Measurements from ENCODE around the gene TANGO2.

The TANGO2 gene

DNA sequence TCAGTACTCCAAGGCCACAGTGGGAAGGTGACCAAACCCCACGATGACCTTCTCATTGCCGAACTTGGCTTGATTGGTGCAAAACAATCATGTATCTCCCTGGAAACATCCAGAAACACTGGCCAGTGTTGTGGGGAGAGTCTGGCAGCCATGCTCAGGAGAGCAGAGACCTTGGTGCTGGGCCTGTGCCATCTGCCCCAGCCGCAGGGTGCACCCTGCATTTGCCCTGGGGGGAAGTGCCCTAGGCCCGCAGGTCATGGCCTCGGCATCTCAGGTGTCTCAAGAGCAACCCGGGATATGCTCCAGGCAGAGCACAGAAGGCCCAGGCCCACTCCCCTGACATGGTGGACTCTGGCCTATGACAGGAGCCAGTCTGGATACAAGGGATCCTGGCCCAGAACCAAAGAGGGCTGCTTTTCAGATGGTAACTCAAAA is 28.0 kb upstream of the TANGO2 start:
- Histone ChIP-seq H3K4me3 (ENCODE audit: low read depth, low read length) (no peak overlapping the region), H3K36me3 (replicated peaks) (no peaks in the 10 kb centered on the region), H3K27ac (no peak overlapping the region), H3K27me3 (replicated peaks) (peaks cover 5% of the 10 kb centered on the region)
- in situ Hi-C loops (cut with HindIII; ENCODE audit: low pct_ligation_motif_present, low sequenced_read_pairs) = no loop called here
- TF ChIP-seq, protein P1, sequence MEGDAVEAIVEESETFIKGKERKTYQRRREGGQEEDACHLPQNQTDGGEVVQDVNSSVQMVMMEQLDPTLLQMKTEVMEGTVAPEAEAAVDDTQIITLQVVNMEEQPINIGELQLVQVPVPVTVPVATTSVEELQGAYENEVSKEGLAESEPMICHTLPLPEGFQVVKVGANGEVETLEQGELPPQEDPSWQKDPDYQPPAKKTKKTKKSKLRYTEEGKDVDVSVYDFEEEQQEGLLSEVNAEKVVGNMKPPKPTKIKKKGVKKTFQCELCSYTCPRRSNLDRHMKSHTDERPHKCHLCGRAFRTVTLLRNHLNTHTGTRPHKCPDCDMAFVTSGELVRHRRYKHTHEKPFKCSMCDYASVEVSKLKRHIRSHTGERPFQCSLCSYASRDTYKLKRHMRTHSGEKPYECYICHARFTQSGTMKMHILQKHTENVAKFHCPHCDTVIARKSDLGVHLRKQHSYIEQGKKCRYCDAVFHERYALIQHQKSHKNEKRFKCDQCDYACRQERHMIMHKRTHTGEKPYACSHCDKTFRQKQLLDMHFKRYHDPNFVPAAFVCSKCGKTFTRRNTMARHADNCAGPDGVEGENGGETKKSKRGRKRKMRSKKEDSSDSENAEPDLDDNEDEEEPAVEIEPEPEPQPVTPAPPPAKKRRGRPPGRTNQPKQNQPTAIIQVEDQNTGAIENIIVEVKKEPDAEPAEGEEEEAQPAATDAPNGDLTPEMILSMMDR (IDR thresholded peaks at IDR 0.05; ENCODE audit: low read depth, low read length, missing control alignments) = no peak
- no peak for DNase-seq

- DNase-seq = no peak
- TF ChIP-seq, protein P1 (IDR thresholded peaks at IDR 0.05; ENCODE audit: low read depth, low read length, missing control alignments) = no peak
- Histone ChIP-seq H3K36me3 (replicated peaks) (no peaks in the 10 kb centered on the region), H3K27ac (no peak overlapping the region), H3K4me3 (ENCODE audit: low read depth, low read length) (no peak overlapping the region), H3K27me3 (replicated peaks) (peaks cover 5% of the 10 kb centered on the region)
- in situ Hi-C loops (cut with HindIII; ENCODE audit: low pct_ligation_motif_present, low sequenced_read_pairs) = no loop called here
Observed at GRCh38 chr22:19993926-19994325, 27.0 kb upstream of the TANGO2 start.

GRCh38 chr22:19994851-19995610 is 25.9 kb upstream of the TANGO2 start:
- H3K4me3 ChIP-seq (ENCODE audit: low read depth, low read length) = no peak overlapping the region
- in situ Hi-C loops (cut with HindIII; ENCODE audit: low pct_ligation_motif_present, low sequenced_read_pairs) = no loop called here
- TF ChIP-seq, protein P1 (IDR thresholded peaks at IDR 0.05; ENCODE audit: low read depth, low read length, missing control alignments) = no peak

DNA sequence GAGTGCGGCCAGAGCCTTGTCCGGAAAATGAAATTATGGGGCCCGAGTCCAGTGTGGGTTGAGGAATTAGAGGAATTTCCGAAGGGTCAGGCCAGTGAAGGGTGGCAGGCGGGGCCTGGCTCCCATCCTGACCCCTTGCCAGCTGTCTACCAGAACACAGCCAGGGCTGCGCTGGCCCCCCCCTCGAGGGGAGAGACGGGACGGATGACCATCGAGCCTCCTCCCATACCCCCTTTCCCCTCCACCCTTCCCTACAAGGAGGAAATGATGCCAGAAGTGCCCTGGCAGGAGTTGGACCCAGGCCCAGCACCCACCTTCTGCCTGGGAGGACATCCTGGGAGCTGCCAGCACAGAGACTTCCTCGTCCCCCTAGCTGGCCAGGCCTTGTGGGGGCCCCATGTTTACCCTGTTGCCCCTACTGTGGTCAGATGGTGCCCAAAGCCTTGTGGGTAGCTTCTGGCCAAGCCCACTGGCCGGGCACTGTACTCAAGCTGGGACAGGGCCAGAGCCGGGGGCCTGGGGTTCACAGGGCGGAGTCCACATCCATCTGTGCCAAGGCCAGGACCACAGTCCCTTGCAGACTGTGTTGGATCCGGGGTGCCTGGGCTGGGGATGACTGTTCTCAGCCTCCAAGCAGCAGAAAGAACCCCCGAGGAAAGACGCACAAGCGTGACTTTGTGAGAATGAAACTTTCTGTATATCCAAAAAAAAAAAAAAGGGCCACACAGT is 25.1 kb upstream of the TANGO2 start:
- in situ Hi-C loops (cut with HindIII; ENCODE audit: low pct_ligation_motif_present, low sequenced_read_pairs) = no loop called here
- Histone ChIP-seq H3K36me3 (replicated peaks) (no peaks in the 10 kb centered on the region), H3K27ac (no peak overlapping the region), H3K4me3 (ENCODE audit: low read depth, low read length) (no peak overlapping the region), H3K27me3 (replicated peaks) (peaks cover 5% of the 10 kb centered on the region)
- DNase-seq = no peak
- TF ChIP-seq, protein P1 (IDR thresholded peaks at IDR 0.05; ENCODE audit: low read depth, low read length, missing control alignments) = no peak

More at GRCh38 chr22:19994851-19995610, 25.9 kb upstream of the TANGO2 start:
- Histone ChIP-seq H3K36me3 (replicated peaks) (no peaks in the 10 kb centered on the region), H3K27me3 (replicated peaks) (peaks cover 5% of the 10 kb centered on the region), H3K27ac (no peak overlapping the region)
- no peak for DNase-seq

- DNase-seq = no peak
- TF ChIP-seq, protein P1 (IDR thresholded peaks at IDR 0.05; ENCODE audit: low read depth, low read length, missing control alignments) = no peak
- Histone ChIP-seq H3K4me3 (ENCODE audit: low read depth, low read length) (no peak overlapping the region), H3K27me3 (replicated peaks) (peaks cover 5% of the 10 kb centered on the region), H3K36me3 (replicated peaks) (no peaks in the 10 kb centered on the region), H3K27ac (no peak overlapping the region)
- in situ Hi-C loops (cut with HindIII; ENCODE audit: low pct_ligation_motif_present, low sequenced_read_pairs) = no loop called here
Observed at GRCh38 chr22:19996694-19997384, 24.1 kb upstream of the TANGO2 start.

Measured in brain microvascular endothelial cell (primary cell).